ENCODE results near the gene TRAPPC12.

Gene TRAPPC12

GRCh38 chr2:3440477-3440876, 61.0 kb downstream of the TRAPPC12 start:
- TF ChIP-seq BACH2 (CRISPR knock-in tag; IDR thresholded peaks at IDR 0.05; ENCODE audit: borderline replicate concordance) = no peak
- no peak for TF ChIP-seq PPARA (CRISPR knock-in tag; IDR thresholded peaks at IDR 0.05; ENCODE audit: borderline replicate concordance)
- TF ChIP-seq, protein P1, sequence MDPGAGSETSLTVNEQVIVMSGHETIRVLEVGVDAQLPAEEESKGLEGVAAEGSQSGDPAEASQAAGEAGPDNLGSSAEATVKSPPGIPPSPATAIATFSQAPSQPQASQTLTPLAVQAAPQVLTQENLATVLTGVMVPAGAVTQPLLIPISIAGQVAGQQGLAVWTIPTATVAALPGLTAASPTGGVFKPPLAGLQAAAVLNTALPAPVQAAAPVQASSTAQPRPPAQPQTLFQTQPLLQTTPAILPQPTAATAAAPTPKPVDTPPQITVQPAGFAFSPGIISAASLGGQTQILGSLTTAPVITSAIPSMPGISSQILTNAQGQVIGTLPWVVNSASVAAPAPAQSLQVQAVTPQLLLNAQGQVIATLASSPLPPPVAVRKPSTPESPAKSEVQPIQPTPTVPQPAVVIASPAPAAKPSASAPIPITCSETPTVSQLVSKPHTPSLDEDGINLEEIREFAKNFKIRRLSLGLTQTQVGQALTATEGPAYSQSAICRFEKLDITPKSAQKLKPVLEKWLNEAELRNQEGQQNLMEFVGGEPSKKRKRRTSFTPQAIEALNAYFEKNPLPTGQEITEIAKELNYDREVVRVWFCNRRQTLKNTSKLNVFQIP (CRISPR knock-in tag; IDR thresholded peaks at IDR 0.05; ENCODE audit: borderline replicate concordance, low read depth) = no peak
- TF ChIP-seq RARB (CRISPR knock-in tag; IDR thresholded peaks at IDR 0.05) = no peak
- TF ChIP-seq ZNF8 (CRISPR knock-in tag; IDR thresholded peaks at IDR 0.05) = no peak
- no peak for TF ChIP-seq CSDC2 (CRISPR knock-in tag; IDR thresholded peaks at IDR 0.05)
- no peak for TF ChIP-seq ZNF70 (CRISPR knock-in tag; IDR thresholded peaks at IDR 0.05)
- no peak for ATAC-seq

DNA sequence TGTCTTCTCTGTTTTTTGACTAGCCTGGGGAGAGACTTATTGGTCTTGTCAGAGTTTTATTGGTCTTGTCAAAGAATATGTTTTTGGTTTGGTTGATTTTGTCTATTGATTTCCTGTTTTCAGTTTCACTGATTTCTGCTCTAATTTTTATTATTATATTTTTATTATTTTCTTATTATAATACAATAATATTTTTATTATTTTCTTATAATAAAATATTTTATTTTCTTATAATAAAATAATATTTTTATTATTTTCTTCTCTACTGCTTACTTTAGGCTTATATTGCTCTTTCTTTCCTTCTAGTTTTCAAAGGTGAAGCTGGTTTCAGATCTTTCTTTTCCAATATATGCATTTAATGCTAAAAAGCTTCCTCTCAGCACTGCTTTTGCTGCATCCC, 62.0 kb downstream of the TRAPPC12 start:
- TF ChIP-seq ZNF565 (CRISPR knock-in tag; conservative IDR thresholded peaks at IDR 0.05; ENCODE audit: low read depth) (no peak), ZC3H10 (CRISPR knock-in tag; IDR thresholded peaks at IDR 0.05) (no peak), ZFP3 (CRISPR knock-in tag; IDR thresholded peaks at IDR 0.05) (no peak), CSDC2 (CRISPR knock-in tag; IDR thresholded peaks at IDR 0.05) (no peak), BACH2 (CRISPR knock-in tag; IDR thresholded peaks at IDR 0.05; ENCODE audit: borderline replicate concordance) (no peak), OSR1 (CRISPR knock-in tag; IDR thresholded peaks at IDR 0.05) (no peak)
- TF ChIP-seq, protein P1 (CRISPR knock-in tag; IDR thresholded peaks at IDR 0.05; ENCODE audit: borderline replicate concordance, low read depth) = no peak
- TF ChIP-seq, protein P2, sequence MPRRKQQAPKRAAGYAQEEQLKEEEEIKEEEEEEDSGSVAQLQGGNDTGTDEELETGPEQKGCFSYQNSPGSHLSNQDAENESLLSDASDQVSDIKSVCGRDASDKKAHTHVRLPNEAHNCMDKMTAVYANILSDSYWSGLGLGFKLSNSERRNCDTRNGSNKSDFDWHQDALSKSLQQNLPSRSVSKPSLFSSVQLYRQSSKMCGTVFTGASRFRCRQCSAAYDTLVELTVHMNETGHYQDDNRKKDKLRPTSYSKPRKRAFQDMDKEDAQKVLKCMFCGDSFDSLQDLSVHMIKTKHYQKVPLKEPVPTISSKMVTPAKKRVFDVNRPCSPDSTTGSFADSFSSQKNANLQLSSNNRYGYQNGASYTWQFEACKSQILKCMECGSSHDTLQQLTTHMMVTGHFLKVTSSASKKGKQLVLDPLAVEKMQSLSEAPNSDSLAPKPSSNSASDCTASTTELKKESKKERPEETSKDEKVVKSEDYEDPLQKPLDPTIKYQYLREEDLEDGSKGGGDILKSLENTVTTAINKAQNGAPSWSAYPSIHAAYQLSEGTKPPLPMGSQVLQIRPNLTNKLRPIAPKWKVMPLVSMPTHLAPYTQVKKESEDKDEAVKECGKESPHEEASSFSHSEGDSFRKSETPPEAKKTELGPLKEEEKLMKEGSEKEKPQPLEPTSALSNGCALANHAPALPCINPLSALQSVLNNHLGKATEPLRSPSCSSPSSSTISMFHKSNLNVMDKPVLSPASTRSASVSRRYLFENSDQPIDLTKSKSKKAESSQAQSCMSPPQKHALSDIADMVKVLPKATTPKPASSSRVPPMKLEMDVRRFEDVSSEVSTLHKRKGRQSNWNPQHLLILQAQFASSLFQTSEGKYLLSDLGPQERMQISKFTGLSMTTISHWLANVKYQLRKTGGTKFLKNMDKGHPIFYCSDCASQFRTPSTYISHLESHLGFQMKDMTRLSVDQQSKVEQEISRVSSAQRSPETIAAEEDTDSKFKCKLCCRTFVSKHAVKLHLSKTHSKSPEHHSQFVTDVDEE (CRISPR knock-in tag; IDR thresholded peaks at IDR 0.05) = no peak
- TF ChIP-seq, protein P3, sequence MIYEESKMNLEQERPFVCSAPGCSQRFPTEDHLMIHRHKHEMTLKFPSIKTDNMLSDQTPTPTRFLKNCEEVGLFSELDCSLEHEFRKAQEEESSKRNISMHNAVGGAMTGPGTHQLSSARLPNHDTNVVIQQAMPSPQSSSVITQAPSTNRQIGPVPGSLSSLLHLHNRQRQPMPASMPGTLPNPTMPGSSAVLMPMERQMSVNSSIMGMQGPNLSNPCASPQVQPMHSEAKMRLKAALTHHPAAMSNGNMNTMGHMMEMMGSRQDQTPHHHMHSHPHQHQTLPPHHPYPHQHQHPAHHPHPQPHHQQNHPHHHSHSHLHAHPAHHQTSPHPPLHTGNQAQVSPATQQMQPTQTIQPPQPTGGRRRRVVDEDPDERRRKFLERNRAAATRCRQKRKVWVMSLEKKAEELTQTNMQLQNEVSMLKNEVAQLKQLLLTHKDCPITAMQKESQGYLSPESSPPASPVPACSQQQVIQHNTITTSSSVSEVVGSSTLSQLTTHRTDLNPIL (CRISPR knock-in tag; IDR thresholded peaks at IDR 0.05; ENCODE audit: low read depth) = no peak
- ATAC-seq = no peak

DNA sequence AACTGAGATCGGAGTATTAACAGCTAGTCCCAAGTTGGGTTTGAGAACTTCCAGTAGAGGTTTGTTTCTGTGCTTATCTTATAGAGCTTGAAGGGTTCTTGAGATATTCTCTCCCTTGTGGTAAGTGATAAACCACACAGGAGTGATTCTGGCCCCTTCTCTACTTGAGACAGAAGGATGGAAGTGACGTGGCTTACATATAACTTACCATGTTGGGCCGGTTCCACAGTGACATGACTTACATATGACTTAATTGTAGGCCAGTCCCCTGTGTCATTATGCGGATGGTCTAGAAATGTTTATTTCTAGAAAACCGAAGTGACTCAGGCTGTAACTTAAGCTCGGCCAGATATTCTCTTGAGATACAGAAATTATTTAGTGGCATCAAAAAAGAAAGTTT, 62.7 kb downstream of the TRAPPC12 start:
- no peak for ATAC-seq
- no peak for TF ChIP-seq PATZ1 (CRISPR knock-in tag; IDR thresholded peaks at IDR 0.05; ENCODE audit: borderline replicate concordance)
- no peak for TF ChIP-seq ISL1 (CRISPR knock-in tag; IDR thresholded peaks at IDR 0.05)
- no peak for TF ChIP-seq SNAI2 (CRISPR knock-in tag; IDR thresholded peaks at IDR 0.05)
- no peak for TF ChIP-seq CSDC2 (CRISPR knock-in tag; IDR thresholded peaks at IDR 0.05)
- no peak for TF ChIP-seq ESRRG (CRISPR knock-in tag; IDR thresholded peaks at IDR 0.05)
- no peak for TF ChIP-seq TCF4 (CRISPR knock-in tag; IDR thresholded peaks at IDR 0.05; ENCODE audit: borderline replicate concordance)
- TF ChIP-seq RARB (CRISPR knock-in tag; IDR thresholded peaks at IDR 0.05) = no peak
- no peak for TF ChIP-seq PPARA (CRISPR knock-in tag; IDR thresholded peaks at IDR 0.05; ENCODE audit: borderline replicate concordance)
- TF ChIP-seq, protein P1 (CRISPR knock-in tag; IDR thresholded peaks at IDR 0.05; ENCODE audit: borderline replicate concordance, low read depth) = no peak
- no peak for TF ChIP-seq ARNTL (CRISPR knock-in tag; IDR thresholded peaks at IDR 0.05; ENCODE audit: borderline replicate concordance, low read depth)
- no peak for TF ChIP-seq BACH2 (CRISPR knock-in tag; IDR thresholded peaks at IDR 0.05; ENCODE audit: borderline replicate concordance)
- TF ChIP-seq GLIS3 (CRISPR knock-in tag; IDR thresholded peaks at IDR 0.05) = no peak
- no peak for TF ChIP-seq ZNF70 (CRISPR knock-in tag; IDR thresholded peaks at IDR 0.05)

All from SK-N-SH treated with all-trans-retinoic acid at 6 μM for 48 hours (cell line).